ENCODE results near the gene ZNF302. TPM values are rescaled to one million over a fixed set of nuclear protein-coding genes. Genes with fewer than 3 reads are reported as not detected.
"Not testable (repeated sequence)": the region's sequence is repeated elsewhere in the genome, so short reads cannot be mapped to it uniquely, and the experiment has no call there.

The ZNF302 gene
- total RNA-seq, 2 donors from 2014 or later, result 21.3 to 30.9 TPM

GRCh38 chr19:34666200-34666957 lies 11.1 kb upstream of the ZNF302 start:
- no peaks in the 10 kb centered on the region for H3K9me3 ChIP-seq
- no peak for DNase-seq (ENCODE audit: low spot score)
- H3K4me1 ChIP-seq (ENCODE audit: control insufficient read depth in 1 of 2, low read depth in 2 of 2), result peaks cover 0 to 8% of the 10 kb centered on the region in 2 donors
- H3K36me3 ChIP-seq, result no peaks in the 10 kb centered on the region
- no peak for TF ChIP-seq CTCF (IDR thresholded peaks at IDR 0.05)
- H3K27me3 ChIP-seq (replicated peaks; ENCODE audit: insufficient read depth), result no peaks in the 10 kb centered on the region
- no peak for ATAC-seq (ENCODE audit: insufficient number of reproducible peaks, low FRiP score, low read depth)
- no peak overlapping the region for H3K4me3 ChIP-seq
- H3K27ac ChIP-seq, result no peak overlapping the region

GRCh38 chr19:34666958-34667265 lies 10.6 kb upstream of the ZNF302 start:
- Histone ChIP-seq H3K27me3 (replicated peaks; ENCODE audit: insufficient read depth) (no peaks in the 10 kb centered on the region), H3K36me3 (no peaks in the 10 kb centered on the region), H3K9me3 (no peaks in the 10 kb centered on the region), H3K27ac (no peak overlapping the region), H3K4me3 (no peak overlapping the region), H3K4me1 (ENCODE audit: control insufficient read depth in 1 of 2, low read depth in 2 of 2) (peaks cover 0 to 3% of the 10 kb centered on the region in 2 donors)
- no peak for DNase-seq (ENCODE audit: low spot score)
- no peak for ATAC-seq (ENCODE audit: insufficient number of reproducible peaks, low FRiP score, low read depth)
- TF ChIP-seq CTCF (IDR thresholded peaks at IDR 0.05), result no peak

GRCh38 chr19:34667349-34668076 lies 10.0 kb upstream of the ZNF302 start:
- Histone ChIP-seq H3K27ac (no peak overlapping the region), H3K4me3 (peak overlapping the region; percentile 53), H3K9me3 (no peaks in the 10 kb centered on the region), H3K27me3 (replicated peaks; ENCODE audit: insufficient read depth) (no peaks in the 10 kb centered on the region), H3K4me1 (ENCODE audit: control insufficient read depth in 1 of 2, low read depth in 2 of 2) (no peaks in the 10 kb centered on the region), H3K36me3 (no peaks in the 10 kb centered on the region)
- DNase-seq (ENCODE audit: low spot score) (no peak), ATAC-seq (ENCODE audit: insufficient number of reproducible peaks, low FRiP score, low read depth) (no peak)
- TF ChIP-seq CTCF (IDR thresholded peaks at IDR 0.05), result no peak

- not testable (repeated sequence) for DNase-seq (ENCODE audit: low spot score); H3K27ac ChIP-seq; H3K4me1 ChIP-seq (ENCODE audit: control insufficient read depth in 1 of 2, low read depth in 2 of 2); H3K9me3 ChIP-seq; ATAC-seq (ENCODE audit: insufficient number of reproducible peaks, low FRiP score, low read depth); H3K4me3 ChIP-seq; H3K36me3 ChIP-seq; H3K27me3 ChIP-seq (replicated peaks; ENCODE audit: insufficient read depth)
Measured at GRCh38 chr19:34668077-34668689, 9.3 kb upstream of the ZNF302 start.

GRCh38 chr19:34668690-34669089 lies 8.8 kb upstream of the ZNF302 start:
- H3K36me3 ChIP-seq; H3K4me3 ChIP-seq; ATAC-seq (ENCODE audit: insufficient number of reproducible peaks, low FRiP score, low read depth); DNase-seq (ENCODE audit: low spot score); H3K9me3 ChIP-seq; H3K27ac ChIP-seq; H3K27me3 ChIP-seq (replicated peaks; ENCODE audit: insufficient read depth); H3K4me1 ChIP-seq (ENCODE audit: control insufficient read depth in 1 of 2, low read depth in 2 of 2): not testable (repeated sequence)

- Histone ChIP-seq H3K36me3 (no peaks in the 10 kb centered on the region), H3K27me3 (replicated peaks; ENCODE audit: insufficient read depth) (no peaks in the 10 kb centered on the region), H3K4me1 (ENCODE audit: control insufficient read depth in 1 of 2, low read depth in 2 of 2) (no peaks in the 10 kb centered on the region), H3K4me3 (no peak overlapping the region), H3K27ac (no peak overlapping the region), H3K9me3 (no peaks in the 10 kb centered on the region)
- TF ChIP-seq CTCF (IDR thresholded peaks at IDR 0.05), result no peak
- DNase-seq (ENCODE audit: low spot score) (no peak), ATAC-seq (ENCODE audit: insufficient number of reproducible peaks, low FRiP score, low read depth) (no peak)
Measured at GRCh38 chr19:34669305-34669704, 8.2 kb upstream of the ZNF302 start.

Data from thoracic aorta (tissue), 2 donors.